Endothelial cell of hepatic sinusoid (primary cell): ENCODE measurements around the gene UBP1.

ENCODE experiments used
- in situ Hi-C: cut with HindIII; loops from 2 replicates; pipeline ENCODE4 v1.10.0; 2017; ENCODE audit warnings: low sequenced_read_pairs

Gene UBP1

DNA sequence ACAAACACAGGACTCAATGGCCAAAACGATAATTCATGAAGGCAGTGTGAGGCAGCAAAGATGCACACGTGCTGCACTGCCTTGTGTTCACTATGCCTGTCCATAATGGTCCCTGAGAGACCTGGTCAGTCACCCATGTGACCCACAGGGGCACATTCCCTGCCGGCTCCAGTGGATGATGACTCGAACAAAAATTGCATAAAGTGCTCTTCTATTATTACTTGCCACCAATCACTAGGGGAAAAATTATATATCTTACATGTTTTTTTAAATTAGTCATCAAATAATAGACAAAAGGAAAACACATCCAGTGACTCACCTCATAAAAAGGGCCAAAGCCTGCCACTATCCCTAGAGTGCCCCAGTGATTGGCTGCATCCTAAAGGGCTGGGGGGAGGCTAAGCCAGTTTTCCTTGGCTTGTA is 47.5 kb downstream of the UBP1 start:
- in situ Hi-C loops, result no loop called here

DNA sequence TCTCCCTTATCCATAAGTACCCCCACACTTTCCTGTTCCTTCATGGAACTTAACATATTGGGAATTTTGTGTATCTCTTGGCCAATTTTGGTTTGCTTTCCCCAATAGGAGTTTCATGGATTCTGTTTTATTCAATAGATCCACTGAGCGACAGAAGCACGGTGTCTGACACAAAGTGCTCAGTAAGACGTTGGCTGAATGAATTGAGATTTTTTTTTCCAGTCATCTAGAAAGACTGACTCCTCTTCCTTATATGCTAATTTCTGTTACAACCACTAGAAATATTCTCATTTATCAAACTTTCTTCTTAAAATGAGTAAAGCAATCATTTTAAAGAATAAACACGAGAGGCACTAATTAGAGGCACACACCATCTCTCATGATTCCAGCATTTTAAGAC is 48.1 kb downstream of the UBP1 start:
- in situ Hi-C loops, result no loop called here

DNA sequence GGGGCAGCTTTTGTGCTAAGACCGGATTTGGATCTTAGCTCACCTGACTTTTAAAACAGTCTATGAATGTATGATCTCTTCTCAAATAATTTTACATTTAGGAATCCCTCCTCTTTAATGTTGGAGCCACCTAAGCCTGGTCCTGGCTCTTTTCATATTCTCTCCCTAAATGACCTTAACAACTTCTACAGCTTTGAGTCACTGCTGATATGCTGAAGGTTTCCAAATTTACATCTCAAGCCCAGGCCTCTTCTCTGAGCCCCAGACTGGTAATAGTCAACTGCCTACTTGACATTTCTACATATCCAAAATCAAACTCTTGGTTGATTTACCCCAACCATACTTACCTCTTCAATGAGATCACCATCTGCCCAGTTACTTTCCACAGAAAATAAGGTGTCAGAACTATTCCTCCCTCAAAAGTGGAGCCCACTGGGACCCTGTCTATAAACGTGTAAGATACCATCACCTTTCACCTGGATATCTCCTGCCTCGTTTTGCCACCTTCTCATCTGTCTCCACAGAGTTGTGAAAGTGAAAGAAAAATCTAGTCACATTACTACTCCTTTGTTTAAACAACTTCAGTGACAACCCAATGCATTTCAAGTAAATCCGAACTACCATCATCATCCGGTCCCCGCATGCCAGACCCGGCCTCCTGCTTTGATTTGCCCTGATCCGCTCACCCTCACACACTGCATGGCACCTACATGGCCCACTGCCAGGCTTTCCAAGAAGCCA is 48.8 kb downstream of the UBP1 start:
- in situ Hi-C loops, result no loop called here

DNA sequence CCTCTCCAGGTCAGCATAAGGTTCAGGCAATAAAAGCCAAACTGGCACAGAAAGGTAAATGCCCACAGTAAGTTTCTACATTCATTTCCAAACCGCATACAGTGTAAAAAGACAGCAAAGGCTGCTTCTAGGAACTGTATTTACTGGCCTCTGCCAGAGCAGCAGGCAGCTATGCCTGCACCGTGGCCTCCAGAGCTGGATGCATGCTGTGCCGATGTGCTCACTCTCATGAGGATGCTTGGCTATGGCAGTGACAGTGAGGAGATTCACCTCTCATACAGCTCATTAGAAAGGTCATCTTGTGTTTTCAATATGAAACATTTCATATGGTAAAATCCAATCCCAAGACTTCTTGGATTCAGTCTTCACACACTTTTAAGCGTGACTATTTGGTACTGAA is 50.3 kb downstream of the UBP1 start:
- in situ Hi-C loops, result no loop called here

DNA sequence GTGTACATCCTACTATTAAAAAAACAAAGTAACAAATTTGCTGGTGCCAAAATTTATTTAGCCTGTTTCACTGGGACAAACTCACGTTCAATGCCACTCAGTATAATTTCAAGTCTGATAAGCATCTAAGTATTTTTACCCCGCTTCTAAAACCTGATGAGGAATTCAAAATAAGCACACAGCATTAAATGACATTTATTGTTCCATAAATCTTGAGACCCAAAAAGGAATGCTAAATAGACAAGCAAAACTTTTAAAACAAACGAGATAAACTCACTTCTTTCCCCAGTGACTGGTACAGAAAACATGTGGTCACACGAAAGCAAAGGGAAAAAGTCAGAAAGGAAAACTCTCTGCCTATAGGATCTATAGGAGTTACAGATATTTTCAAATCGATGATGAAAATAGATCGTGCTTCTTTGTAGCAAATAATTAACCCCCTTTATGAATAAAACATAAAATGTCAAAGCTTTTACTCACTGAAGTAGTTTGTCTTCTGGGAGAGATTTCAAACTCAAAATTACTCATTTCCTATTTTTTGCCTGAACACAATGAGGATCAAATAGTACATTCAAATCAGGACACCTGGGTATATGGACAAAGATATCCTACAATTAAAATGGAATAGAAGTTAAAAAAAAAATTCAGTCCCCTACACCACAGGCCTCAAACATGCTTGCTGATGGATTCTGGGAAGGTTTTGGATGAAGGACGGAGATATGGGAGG is 51.7 kb downstream of the UBP1 start:
- in situ Hi-C loops, result no loop called here

DNA sequence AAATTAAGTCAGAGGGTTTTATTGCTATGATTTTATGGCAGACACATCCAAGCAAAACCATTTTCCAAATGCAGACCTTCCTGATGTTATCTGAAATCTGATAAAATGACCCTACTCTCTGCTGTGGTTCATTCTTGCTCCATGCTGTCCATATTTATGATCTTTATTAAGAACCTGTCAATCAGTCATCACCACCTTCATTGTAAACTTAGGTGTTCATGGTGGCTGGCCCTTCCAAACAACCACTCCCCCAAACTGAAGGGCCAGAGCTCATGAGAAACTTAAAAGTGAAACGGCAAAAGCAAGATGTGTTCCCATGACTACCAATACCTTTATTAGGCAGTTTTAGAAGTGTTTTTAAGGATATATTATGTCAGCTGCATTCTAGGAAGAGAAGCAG is 53.6 kb downstream of the UBP1 start:
- in situ Hi-C loops, result no loop called here

DNA sequence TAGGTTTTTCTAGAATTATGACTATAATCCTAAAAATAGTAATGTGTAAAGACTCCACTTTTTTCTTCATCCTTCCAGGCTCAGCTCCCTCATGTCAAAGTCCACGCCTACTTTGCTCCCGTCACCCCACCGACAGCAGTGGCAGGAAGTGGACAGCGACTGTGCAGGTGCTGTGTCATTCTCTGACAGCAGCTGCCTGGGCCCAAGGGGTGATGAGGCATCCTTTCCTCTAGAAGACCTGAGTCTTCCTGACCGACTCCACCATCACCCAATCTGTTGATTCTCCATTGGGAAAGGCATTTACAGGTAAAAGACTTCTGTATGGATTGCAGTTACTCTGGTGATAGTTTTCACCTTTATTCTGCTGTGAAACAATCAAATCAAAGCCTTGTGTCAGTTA is 54.8 kb downstream of the UBP1 start:
- in situ Hi-C loops, result no loop called here

DNA sequence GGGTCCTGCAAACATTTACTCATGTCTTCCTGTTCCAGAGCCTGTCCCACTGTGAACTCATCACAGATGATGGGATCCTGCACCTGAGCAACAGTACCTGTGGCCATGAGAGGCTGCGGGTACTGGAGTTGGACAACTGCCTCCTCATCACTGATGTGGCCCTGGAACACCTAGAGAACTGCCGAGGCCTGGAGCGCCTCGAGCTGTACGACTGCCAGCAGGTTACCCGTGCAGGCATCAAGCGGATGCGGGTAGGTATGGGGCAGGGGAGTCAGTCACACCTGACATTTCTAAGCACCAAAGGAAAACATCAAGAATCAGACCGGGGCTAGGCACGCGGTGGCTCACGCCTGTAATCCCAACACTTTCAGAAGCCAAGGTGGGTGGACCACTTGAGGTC is 56.3 kb downstream of the UBP1 start:
- in situ Hi-C loops, result no loop called here

DNA sequence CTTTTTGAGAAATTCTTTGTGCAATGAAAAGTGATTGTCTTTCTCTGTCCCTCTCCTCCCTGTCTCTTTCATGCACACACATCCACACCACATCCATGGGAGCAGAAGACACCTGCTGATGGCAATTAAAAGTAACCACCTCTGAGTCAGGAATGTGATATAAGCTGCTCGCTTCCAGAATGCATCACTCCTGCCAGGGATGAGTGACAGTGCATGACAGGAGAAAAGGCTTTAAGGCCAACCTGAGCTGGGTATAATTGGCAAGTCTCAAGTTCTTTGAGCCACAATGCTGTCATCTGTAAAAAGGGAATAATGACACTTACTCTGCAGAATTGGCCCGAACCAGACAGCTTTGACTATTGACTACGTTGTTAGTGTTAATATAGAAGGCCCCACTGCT is 59.6 kb downstream of the UBP1 start:
- in situ Hi-C loops, result no loop called here

DNA sequence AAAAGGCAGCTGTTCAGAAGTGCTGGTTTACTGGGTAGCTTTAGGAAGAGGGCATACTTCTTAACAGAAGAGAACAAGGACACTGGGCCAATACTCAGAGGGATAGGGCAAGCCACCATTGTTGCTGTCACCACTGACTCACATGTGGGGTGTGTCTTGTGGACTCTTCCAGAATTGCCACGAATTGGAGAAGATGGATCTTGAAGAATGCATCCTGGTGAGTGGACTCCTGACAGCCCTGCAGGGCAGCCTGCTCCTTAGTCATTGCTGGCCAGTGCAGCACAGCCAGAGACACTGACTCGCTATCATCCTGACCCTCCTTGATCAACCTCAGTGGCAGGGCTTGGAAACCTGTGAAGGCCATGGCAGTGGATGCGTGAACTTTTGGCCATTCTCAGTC is 62.3 kb downstream of the UBP1 start:
- in situ Hi-C loops, result no loop called here

DNA sequence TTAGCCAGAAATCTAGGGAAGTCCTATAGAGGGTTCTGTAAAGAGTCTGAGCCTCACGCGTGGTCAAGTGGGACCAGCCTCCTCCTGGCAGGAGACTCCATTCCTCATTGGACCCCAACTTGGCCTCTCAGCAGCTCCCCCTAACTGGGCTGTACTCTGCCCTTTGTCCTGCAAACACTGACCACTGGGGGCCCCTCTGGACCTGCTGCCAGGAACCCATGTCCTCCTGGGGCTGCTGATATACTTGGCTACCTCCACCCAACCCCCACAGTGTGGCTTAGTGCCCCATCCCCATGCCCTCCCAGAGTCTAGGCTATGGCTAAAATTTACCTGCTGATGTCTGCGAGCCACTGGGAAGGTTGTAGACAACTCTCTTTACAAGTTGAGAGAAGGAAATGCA is 62.7 kb downstream of the UBP1 start:
- in situ Hi-C loops, result no loop called here

DNA sequence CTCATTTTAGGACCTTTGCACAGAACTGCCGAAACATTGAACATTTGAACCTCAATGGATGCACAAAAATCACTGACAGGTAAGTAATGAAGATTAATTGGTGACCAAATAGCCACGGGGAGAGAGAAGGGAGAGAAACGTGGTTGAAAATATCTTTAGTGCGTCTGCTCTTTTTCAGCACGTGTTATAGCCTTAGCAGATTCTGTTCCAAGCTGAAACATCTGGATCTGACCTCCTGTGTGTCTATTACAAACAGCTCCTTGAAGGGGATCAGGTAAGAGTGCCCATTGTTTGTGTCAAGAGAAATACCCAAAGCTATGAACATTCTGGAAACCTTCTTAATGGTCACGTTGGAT is 67.1 kb downstream of the UBP1 start:
- in situ Hi-C loops, result no loop called here

DNA sequence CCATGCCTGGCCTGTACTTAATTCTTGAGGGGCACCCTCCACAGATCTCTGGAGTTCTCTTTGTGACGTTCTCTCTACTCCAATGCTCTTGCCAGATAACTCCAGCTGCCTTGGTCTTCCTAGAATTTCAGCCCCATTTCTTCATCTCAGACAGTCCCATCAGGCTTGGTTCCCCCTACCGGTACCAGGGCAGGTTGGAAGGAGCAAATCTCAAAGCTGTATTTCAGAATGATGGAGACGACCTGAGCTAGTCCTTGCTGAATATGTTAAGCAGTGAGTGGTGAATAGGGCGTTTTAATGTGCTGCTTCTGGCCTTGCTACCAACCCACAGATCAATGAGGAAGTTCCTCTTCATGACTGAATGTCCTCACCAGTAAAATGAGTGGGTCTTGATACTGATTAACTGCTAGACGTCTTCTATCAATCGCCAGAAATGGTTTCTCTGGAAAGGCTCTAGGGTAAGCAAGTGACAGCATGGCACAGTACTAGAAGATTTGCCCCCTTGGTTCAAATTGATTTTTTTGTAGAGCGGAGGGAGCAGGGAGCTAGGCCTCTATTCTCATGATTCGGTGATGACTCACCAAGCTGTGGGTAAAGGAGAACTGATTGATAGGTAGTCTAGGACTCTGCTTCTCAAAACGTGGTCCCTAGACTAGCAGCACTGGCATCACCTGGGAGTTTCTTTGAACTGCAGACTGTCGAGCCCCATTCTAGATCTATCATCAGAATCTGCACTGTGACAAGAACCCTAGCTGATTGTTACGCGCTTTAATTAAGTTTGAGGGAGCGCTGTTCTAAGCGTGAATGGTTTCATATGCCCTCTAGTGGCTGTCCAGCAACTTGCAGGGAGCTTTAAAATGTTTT is 67.8 kb downstream of the UBP1 start:
- in situ Hi-C loops, result no loop called here

DNA sequence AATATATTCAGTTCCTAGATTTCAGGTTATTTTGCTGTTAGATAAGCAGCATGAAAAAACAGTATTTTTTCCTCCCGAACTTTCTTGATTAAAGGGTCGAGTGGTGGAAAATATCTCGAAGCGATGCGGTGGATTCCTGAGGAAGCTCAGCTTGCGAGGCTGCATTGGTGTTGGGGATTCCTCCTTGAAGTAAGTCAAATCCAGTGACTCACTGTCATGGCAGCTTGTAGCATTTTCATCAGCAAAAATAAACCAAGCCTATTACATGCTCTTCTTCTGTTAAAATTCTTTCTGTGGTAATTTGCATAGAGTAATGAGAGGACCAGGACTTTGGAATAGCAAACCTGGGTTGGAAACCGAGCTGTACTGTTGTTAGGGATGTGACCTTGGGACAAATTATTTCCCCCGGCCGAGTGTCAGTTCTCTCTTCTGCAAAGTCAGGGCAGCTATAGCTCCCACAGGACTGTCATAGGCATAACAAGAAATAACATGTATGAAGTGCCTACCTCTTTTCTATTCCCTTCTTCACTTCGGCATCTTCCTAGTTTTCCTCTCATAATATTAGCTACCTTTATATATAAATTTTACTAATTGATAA is 75.6 kb downstream of the UBP1 start:
- in situ Hi-C loops, result no loop called here

DNA sequence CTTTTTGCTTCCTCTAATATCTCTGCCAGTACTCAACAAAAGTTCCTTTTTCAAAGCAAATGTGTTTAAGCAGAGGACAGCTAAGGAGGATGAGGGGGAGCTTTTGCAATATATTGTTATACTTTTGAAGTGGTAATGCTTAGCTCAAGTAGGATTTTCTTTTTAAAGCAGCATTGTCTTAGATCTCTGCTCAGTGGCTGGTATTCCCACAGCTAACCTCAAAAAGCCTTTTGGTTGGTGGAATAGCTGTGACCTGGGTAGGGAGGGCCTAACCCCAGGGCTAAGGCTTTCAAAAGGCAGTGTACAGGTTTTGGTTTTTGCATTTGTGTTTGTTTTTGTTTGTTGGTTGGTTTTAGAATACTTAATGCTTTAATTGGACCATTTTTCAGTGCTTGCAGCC is 76.1 kb downstream of the UBP1 start:
- in situ Hi-C loops, result no loop called here

DNA sequence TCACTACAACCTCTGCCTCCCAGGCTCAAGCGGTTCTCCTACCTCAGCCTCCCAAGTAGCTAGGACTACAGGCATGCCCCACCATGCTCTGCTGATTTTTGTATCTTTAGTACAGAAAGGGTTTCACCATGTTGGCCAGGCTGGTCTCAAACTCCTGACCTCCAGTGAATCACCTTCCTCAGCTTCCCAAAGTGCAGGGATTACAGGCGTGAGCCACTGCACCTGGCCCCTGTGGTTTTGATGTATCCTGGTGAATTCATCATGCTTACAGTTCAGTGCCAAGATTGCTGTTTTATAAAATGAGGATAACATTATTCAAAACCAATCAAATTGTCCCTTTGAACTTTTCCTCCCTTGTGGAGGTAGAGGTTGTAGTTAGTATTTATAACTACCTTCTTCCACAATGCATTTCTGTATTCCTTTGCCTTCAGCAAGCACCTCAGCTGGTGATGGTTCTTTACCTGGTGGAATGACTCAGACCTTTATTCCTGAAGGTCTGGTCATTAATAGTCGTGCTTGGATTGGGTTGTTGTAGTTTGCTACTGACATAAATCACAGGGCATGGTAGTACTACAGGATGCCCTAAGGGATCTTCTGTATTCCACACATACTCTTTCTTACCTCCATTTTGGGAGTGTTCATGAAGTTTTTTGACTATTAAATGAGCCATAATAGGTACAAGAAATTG is 76.9 kb downstream of the UBP1 start:
- in situ Hi-C loops, result no loop called here

DNA sequence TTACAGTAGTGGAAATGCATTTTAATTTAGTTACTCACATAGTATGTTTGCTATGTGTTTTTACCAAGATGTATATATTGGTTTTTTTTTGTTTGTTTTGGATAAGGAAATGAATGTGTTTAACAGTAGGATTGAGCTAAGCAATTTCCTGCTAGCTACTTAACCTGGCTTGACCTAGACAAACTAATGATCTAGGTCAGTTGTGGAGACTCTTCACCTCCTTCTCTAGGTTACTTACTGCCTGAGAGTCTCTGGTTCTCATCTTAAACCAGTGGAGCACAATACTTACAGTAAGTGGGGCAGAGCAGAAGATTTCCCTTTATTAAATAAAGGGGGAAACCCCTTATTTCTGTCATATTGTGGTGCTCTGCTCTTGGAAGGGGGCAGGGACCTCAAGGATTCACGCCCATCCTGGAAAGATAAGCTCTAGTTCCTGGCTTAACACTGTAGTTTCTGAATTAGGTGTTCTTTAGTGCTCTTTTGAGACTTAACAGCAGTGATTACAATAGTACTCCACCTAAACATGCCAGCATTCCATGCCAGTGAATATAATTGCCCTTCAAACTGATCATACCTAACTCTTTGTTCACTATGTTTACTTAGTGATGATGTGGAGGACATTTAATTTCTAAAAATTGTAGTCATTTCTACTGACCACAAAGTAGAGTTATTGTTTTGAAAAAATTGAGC is 79.9 kb downstream of the UBP1 start:
- in situ Hi-C loops, result no loop called here

DNA sequence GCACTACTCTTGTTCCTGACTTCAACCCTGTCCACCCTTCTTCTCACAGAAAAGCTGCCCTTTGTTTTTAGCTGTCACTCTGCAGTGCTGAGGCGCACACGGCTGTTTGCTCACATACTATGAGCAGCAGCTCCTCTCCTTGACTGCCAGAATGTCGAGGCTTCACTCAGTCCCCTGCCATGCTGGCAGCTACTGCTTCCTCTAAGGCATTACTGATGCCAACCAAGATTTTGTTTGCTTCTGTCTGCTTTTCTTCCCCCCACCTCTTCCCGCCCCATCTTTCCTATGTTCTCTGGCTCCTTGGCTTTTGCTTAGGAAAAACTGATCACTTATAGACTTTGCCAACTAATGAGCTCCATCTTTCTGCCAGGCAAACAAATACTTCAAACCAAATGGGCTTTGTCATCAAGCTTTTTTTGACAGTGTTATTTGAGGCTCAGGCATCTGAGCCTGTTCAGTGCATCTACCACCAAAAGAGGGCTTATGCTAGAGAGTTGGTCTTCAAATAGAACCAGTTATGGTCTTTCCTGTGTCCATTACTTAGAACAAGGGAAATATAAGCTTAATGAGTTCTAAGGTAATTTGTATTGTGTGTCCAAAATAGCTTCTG is 81.9 kb downstream of the UBP1 start:
- in situ Hi-C loops, result loop anchor here (5.0 to 10.0 kb wide), 2 partner anchors 46 to 223 kb away; no protein-coding TSS in a partner anchor

DNA sequence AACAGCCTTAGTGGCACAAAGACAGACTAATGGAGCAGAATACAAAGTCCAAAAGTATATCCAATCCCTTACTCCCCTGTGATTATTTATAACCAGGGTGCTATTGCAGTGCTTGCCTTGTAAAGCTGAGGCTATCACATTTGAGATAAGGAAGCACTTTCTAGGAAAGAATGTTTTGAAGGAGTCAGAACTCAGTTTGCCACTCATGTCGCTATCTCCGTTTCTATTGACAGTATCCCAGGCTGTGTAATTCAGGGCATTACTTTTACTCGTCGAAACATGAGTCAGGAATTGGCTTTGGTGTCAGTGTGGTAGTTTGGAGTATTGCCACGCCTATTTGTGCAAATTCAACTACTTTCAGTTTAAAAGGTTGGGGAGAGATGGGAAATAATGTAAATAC is 84.6 kb downstream of the UBP1 start:
- in situ Hi-C loops, result loop anchor here (5.0 to 10.0 kb wide), 2 partner anchors 43 to 221 kb away; no protein-coding TSS in a partner anchor

DNA sequence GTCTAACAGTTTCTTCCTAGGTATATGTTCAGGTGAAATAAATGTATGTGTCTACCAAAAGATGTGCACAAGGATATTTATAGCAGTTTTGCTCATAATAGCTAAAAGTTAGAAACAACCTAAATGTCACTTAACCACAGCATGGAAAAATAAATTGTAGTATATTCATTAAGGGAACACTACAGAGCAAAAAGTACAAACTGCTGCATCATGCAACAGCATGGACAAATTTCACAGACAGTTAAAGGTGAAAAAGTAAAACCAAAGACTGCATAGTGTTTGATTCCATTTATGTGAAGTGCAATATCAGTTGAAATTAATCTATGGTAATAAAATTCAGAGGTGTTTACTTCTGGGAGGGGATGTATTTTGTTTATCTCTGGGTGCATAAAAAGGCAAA is 100.4 kb downstream of the UBP1 start:
- in situ Hi-C loops, result no loop called here
